Liver (tissue), 9 donors: ENCODE results near the gene TNIP3. TPM values are rescaled to one million over a fixed set of nuclear protein-coding genes. Genes with fewer than 3 reads are reported as not detected.

Source experiments
- DNase-seq: peaks from one replicate; pipeline ENCODE4 v3.0.0-alpha.2; 2017; ENCODE audit warnings: low spot score
- H3K27ac ChIP-seq, 2 donors: one replicate each; pipeline ENCODE4 v1.7.0; 2013; ENCODE audit warnings: inconsistent platforms in 2 of 2, low read length in 2 of 2, control low read depth in 1 of 2, low read depth in 1 of 2, mild to moderate bottlenecking in 1 of 2
- H3K27me3 ChIP-seq, 4 donors: one replicate each; pipeline versions ENCODE4 v1.6.1 to v1.7.0; 2013; ENCODE audit warnings: low read length in 3 of 4, inconsistent platforms in 1 of 4, mild to moderate bottlenecking in 1 of 4, moderate library complexity in 1 of 4; ENCODE audit not compliant: control insufficient read depth in 4 of 4, insufficient read depth in 4 of 4
- H3K36me3 ChIP-seq, 4 donors: one replicate each; pipeline versions ENCODE4 v1.6.1 to v1.7.0; 2013; ENCODE audit warnings: low read length in 3 of 4, mild to moderate bottlenecking in 3 of 4, low read depth in 1 of 4, moderate library complexity in 1 of 4; ENCODE audit not compliant: control insufficient read depth in 4 of 4, insufficient read depth in 3 of 4
- H3K4me1 ChIP-seq, 4 donors: one replicate each; pipeline versions ENCODE4 v1.6.1 to v1.7.0; 2013; ENCODE audit warnings: low read length in 3 of 4, mild to moderate bottlenecking in 3 of 4, moderate library complexity in 1 of 4; ENCODE audit not compliant: control insufficient read depth in 4 of 4, insufficient read depth in 4 of 4
- H3K4me3 ChIP-seq, 3 donors: one replicate each; pipeline versions ENCODE4 v1.6.1 to v1.7.0; 2013; ENCODE audit warnings: low read length in 3 of 3, control low read depth in 1 of 3, low read depth in 1 of 3, mild to moderate bottlenecking in 1 of 3
- H3K9ac ChIP-seq, 2 donors: one replicate each; pipeline ENCODE4 v1.7.0; 2013; ENCODE audit warnings: low read length in 2 of 2, mild to moderate bottlenecking in 2 of 2, moderate library complexity in 2 of 2, control low read depth in 1 of 2, low read depth in 1 of 2
- H3K9me3 ChIP-seq, 4 donors: one replicate each; pipeline versions ENCODE4 v1.6.1 to v1.7.0; 2013; ENCODE audit warnings: low read length in 3 of 4; ENCODE audit not compliant: control insufficient read depth in 4 of 4
- EGR1 ChIP-seq, 2 donors: IDR thresholded peaks; 2 replicates each; pipeline ENCODE4 v1.6.1; 2016 to 2018; ENCODE audit warnings: antibody characterized with exemption in 2 of 2, low read depth in 2 of 2
- FOXA2 ChIP-seq: IDR thresholded peaks from 2 replicates; pipeline ENCODE4 v1.6.1; 2016; ENCODE audit warnings: antibody characterized with exemption
- GABPA ChIP-seq, 2 donors: IDR thresholded peaks in 1 of 2; conservative IDR thresholded peaks in 1 of 2; 2 replicates each; pipeline ENCODE4 v1.6.1; 2016; ENCODE audit warnings: antibody characterized with exemption in 2 of 2, mild to moderate bottlenecking in 1 of 2, moderate library complexity in 1 of 2
- HNF4A ChIP-seq, 2 donors: conservative IDR thresholded peaks; 2 replicates each; pipeline ENCODE4 v1.6.1; 2016; ENCODE audit warnings: antibody characterized with exemption in 2 of 2, mild to moderate bottlenecking in 2 of 2
- JUND ChIP-seq, 2 donors: IDR thresholded peaks; 2 replicates each; pipeline ENCODE4 v1.6.1; 2016; ENCODE audit warnings: antibody characterized with exemption in 2 of 2
- NR2F2 ChIP-seq: IDR thresholded peaks from 2 replicates; pipeline ENCODE4 v1.6.1; 2016; ENCODE audit warnings: antibody characterized with exemption
- RAD21 ChIP-seq, 2 donors: IDR thresholded peaks; 2 replicates each; pipeline ENCODE4 v1.6.1; 2016; ENCODE audit warnings: antibody characterized with exemption in 2 of 2, mild to moderate bottlenecking in 2 of 2
- RXRA ChIP-seq, 2 donors: IDR thresholded peaks; 2 replicates each; pipeline ENCODE4 v1.6.1; 2017 to 2018; ENCODE audit warnings: antibody characterized with exemption in 2 of 2, mild to moderate bottlenecking in 1 of 2
- SP1 ChIP-seq: IDR thresholded peaks from 2 replicates; pipeline ENCODE4 v1.6.1; 2018; ENCODE audit warnings: antibody characterized with exemption, mild to moderate bottlenecking
- YY1 ChIP-seq: IDR thresholded peaks from 2 replicates; pipeline ENCODE4 v1.6.1; 2016; ENCODE audit warnings: antibody characterized with exemption, mild to moderate bottlenecking
- WGBS: extraction: QIAGEN DNeasy Blood & Tissue Kit; methylation state at CpG from one replicate; pipeline ENCODE4 v1.1.7; 2013; 5-methylcytosine and 5-hydroxymethylcytosine counted together
- polyA plus RNA-seq, 2 donors: library from polyadenylated mRNA; stranded (reverse) in 1 of 2; unstranded in 1 of 2; fragments of 200-250 nt in 1 of 2; fragments of >200 nt in 1 of 2; fragmentation: Nextera tagmentation in 1 of 2; extraction: Ambion mirVana in 1 of 2; gene quantifications; one replicate each; pipeline versions ENCODE4 v1.2.1 to v1.2.3, GENCODE V29; 2013 to 2015
- total RNA-seq, 2 donors: library from RNA; depleted of rRNA; stranded (reverse); fragments of >200 nt; gene quantifications; one replicate each; pipeline ENCODE4 v1.2.3, GENCODE V29; 2014
- TF ChIP-seq, protein P1 (sequence below): IDR thresholded peaks from 2 replicates; pipeline ENCODE4 v1.6.1; 2016; ENCODE audit warnings: antibody characterized with exemption
- TF ChIP-seq, protein P2 (sequence below): IDR thresholded peaks from 2 replicates; pipeline ENCODE4 v1.6.1; 2016; ENCODE audit warnings: antibody characterized with exemption
- TF ChIP-seq, protein P3 (sequence below): IDR thresholded peaks from 2 replicates; pipeline ENCODE4 v1.6.1; 2016; ENCODE audit warnings: antibody characterized with exemption
- TF ChIP-seq, protein P4 (sequence below): fragments of 150-350 bp; IDR thresholded peaks from 2 replicates; pipeline ENCODE4 v1.5.1; 2017; ENCODE audit warnings: improper control_type of control experiment, low read depth, low read length; ENCODE audit not compliant: missing input control
- donor health status: healthy.
- donor health status: healthy.
- donor health status: healthy.
- donor health status: healthy.
- donor health status: healthy.

TNIP3 gene
- total and polyA plus RNA-seq, 4 donors: 0.02 to 0.25 TPM; not detected in 2

DNA sequence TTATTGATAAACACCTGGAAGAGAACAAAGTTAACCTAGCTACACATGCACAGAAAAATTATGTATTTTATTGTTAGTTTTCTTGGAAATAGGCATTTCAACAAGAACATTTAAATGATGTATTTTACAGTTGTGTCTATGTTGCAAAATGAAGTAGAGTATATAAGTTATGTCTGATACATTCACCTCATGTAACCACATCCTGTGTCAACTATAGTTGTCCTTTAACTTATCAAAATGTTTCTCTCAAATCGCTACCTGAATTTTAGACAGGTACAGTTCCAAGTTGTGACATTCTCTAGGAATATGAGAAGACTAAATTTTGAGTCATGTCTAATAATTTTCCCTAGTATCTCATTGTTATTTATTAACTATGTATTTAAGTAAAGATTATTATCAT lies 27.2 kb upstream of the TNIP3 start:
- Histone ChIP-seq H3K36me3 (no peaks in the 10 kb centered on the region), H3K9ac (no peak overlapping the region), H3K9me3 (no peaks in the 10 kb centered on the region), H3K27me3 (peaks cover 0 to 6% (median 0%) of the 10 kb centered on the region in 4 donors), H3K4me3 (no peak overlapping the region), H3K27ac (no peak overlapping the region), H3K4me1 (peaks cover 0 to 3% (median 0%) of the 10 kb centered on the region in 4 donors)
- TF ChIP-seq SP1 (no peak), RAD21 (IDR thresholded peaks at IDR 0.05) (no peak)
- 80% methylated on average over 1 of the region's 1 CpG for WGBS
- no peak for DNase-seq

DNA sequence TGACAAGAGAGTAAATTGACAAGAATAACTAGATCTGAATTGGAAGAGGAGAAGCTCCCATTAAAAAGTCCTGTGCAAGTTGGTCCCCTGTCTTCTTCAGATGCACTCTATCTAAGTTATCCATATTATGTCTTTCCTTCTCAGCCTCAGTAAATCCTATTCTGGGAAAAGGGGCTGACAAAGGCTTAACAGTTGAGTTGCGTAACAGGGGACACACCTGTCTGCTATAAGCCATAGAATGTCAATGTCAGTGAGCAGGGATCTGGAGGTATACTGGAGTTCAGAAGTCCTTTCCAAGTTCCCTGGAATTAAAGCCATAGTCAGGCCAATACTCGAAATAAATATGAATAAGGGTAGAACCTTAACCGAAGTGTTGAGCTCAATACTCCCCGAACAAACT lies 26.3 kb upstream of the TNIP3 start:
- no peak overlapping the region for H3K27ac ChIP-seq
- H3K9me3 ChIP-seq: no peaks in the 10 kb centered on the region
- peaks cover 0 to 3% (median 0%) of the 10 kb centered on the region in 4 donors for H3K4me1 ChIP-seq
- TF ChIP-seq EGR1 (IDR thresholded peaks at IDR 0.05; ENCODE audit: low read depth in 2 of 2): no peak
- no peak for TF ChIP-seq HNF4A (conservative IDR thresholded peaks at IDR 0.05)
- WGBS: 79% methylated on average over 4 of the region's 4 CpGs
- H3K4me3 ChIP-seq: no peak overlapping the region
- H3K27me3 ChIP-seq: peaks cover 0 to 6% (median 0%) of the 10 kb centered on the region in 4 donors
- no peak for DNase-seq
- H3K9ac ChIP-seq: no peak overlapping the region
- no peaks in the 10 kb centered on the region for H3K36me3 ChIP-seq

DNA sequence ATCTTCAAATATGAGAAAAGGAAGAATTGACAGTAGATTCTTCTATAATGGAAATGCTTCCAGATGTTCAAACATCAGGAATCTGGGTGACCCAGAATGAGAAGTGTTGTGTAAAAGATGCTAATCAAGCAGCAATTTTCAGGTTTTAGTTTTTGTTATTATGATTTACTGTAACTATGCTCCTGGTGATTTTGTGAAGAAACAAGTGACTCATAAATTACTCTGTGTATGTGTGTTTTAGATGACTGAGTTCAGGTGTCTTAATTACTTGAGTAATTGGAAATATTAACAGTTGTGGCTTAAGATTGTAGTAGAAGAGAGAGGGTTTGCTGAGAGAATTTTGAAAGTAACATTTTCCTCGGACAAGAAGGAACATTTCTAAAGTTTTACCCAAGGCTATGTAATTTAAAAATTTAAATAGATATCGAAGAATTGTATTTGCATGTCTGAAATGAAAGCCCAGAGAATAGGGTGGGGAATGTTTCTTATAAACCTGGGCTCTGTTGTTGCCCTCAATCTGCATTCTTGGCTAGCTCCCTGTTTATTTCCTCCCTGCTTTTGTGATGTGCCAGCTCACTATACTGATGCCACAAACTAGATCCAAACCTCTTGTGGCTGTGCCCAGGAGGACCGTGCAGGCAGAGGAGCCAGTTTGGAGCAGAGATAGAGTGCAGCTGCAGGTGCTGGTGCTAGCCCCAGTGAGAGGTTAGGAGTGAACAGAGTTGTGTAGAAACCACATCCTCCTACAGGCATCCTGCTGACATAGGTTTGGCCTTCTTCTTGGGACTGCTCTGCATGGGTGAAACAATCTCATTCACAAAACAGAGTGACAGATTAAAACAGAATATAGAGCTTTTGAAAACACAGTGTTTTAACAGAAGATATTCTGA lies 25.4 kb upstream of the TNIP3 start:
- Histone ChIP-seq H3K36me3 (no peaks in the 10 kb centered on the region), H3K4me3 (no peak overlapping the region), H3K27me3 (peaks cover 0 to 6% (median 0%) of the 10 kb centered on the region in 4 donors), H3K4me1 (peaks cover 0 to 3% (median 0%) of the 10 kb centered on the region in 4 donors), H3K27ac (no peak overlapping the region), H3K9me3 (no peaks in the 10 kb centered on the region), H3K9ac (no peak overlapping the region)
- TF ChIP-seq FOXA2 (no peak), RXRA (IDR thresholded peaks at IDR 0.05) (no peak), GABPA (IDR thresholded peaks at IDR 0.05 in 1 of 2, conservative IDR thresholded peaks at IDR 0.05 in 1 of 2) (no peak), YY1 (no peak)
- TF ChIP-seq, protein P1, sequence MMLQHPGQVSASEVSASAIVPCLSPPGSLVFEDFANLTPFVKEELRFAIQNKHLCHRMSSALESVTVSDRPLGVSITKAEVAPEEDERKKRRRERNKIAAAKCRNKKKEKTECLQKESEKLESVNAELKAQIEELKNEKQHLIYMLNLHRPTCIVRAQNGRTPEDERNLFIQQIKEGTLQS: no peak
- TF ChIP-seq, protein P2, sequence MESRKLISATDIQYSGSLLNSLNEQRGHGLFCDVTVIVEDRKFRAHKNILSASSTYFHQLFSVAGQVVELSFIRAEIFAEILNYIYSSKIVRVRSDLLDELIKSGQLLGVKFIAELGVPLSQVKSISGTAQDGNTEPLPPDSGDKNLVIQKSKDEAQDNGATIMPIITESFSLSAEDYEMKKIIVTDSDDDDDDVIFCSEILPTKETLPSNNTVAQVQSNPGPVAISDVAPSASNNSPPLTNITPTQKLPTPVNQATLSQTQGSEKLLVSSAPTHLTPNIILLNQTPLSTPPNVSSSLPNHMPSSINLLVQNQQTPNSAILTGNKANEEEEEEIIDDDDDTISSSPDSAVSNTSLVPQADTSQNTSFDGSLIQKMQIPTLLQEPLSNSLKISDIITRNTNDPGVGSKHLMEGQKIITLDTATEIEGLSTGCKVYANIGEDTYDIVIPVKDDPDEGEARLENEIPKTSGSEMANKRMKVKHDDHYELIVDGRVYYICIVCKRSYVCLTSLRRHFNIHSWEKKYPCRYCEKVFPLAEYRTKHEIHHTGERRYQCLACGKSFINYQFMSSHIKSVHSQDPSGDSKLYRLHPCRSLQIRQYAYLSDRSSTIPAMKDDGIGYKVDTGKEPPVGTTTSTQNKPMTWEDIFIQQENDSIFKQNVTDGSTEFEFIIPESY: no peak
- no peak for DNase-seq
- WGBS: 54% methylated on average over 3 of the region's 3 CpGs

DNA sequence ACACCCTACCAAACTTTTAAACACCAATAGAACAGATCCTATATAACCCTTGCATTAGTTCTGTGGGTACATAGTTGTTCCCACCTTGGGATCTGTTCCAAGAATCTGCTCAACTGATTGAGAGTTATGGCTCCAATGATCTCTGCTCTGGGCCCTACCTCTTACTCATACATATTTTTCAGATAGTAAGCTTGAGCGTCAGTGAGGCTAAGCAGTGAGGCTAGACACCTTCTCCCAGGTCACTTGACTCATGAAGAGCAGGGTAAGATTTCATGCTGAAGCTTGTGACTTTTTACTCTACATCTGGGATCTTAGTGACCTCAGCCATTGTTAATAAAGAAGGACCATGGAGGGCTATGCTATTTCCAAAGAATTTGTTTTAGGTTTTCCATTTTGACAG lies 23.1 kb upstream of the TNIP3 start:
- WGBS: 94% methylated on average over 1 of the region's 1 CpG
- no peaks in the 10 kb centered on the region for H3K9me3 ChIP-seq
- TF ChIP-seq JUND (IDR thresholded peaks at IDR 0.05) (no peak), SP1 (no peak), NR2F2 (no peak), RXRA (IDR thresholded peaks at IDR 0.05) (no peak), YY1 (no peak), GABPA (IDR thresholded peaks at IDR 0.05 in 1 of 2, conservative IDR thresholded peaks at IDR 0.05 in 1 of 2) (no peak), EGR1 (IDR thresholded peaks at IDR 0.05; ENCODE audit: low read depth in 2 of 2) (no peak)
- TF ChIP-seq, protein P3, sequence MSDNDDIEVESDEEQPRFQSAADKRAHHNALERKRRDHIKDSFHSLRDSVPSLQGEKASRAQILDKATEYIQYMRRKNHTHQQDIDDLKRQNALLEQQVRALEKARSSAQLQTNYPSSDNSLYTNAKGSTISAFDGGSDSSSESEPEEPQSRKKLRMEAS: no peak
- TF ChIP-seq, protein P4, sequence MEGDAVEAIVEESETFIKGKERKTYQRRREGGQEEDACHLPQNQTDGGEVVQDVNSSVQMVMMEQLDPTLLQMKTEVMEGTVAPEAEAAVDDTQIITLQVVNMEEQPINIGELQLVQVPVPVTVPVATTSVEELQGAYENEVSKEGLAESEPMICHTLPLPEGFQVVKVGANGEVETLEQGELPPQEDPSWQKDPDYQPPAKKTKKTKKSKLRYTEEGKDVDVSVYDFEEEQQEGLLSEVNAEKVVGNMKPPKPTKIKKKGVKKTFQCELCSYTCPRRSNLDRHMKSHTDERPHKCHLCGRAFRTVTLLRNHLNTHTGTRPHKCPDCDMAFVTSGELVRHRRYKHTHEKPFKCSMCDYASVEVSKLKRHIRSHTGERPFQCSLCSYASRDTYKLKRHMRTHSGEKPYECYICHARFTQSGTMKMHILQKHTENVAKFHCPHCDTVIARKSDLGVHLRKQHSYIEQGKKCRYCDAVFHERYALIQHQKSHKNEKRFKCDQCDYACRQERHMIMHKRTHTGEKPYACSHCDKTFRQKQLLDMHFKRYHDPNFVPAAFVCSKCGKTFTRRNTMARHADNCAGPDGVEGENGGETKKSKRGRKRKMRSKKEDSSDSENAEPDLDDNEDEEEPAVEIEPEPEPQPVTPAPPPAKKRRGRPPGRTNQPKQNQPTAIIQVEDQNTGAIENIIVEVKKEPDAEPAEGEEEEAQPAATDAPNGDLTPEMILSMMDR: no peak
- TF ChIP-seq, protein P1: no peak

More for the DNA sequence above, 23.1 kb upstream of the TNIP3 start:
- no peak overlapping the region for H3K4me3 ChIP-seq
- peaks cover 0 to 6% (median 0%) of the 10 kb centered on the region in 4 donors for H3K27me3 ChIP-seq
- peaks cover 0 to 1% (median 0%) of the 10 kb centered on the region in 4 donors for H3K4me1 ChIP-seq
- H3K36me3 ChIP-seq: no peaks in the 10 kb centered on the region
- DNase-seq: no peak
- no peak overlapping the region for H3K27ac ChIP-seq
- H3K9ac ChIP-seq: no peak overlapping the region
